Measurements from ENCODE around the gene CTLA4. TPM values are rescaled to one million over a fixed set of nuclear protein-coding genes. Genes with fewer than 3 reads are reported as not detected.

Gene CTLA4
- total and polyA plus RNA-seq, 2 of the 4 experiments (the other 2 are of a cell fraction) = not detected

GRCh38 chr2:203893840-203894239 is 26.3 kb downstream of the CTLA4 start:
- no TSS peak for BruUV-seq (replicated peaks)
- DNase-seq (no peak), ATAC-seq (ENCODE audit: low read depth) (no peak)
- dilution Hi-C loops (cut with HindIII; ENCODE audit: low sequenced_read_pairs, unreplicated experiment) (no loop called here), intact Hi-C loops (cut with micrococcal nuclease) (no loop called here), in situ Hi-C loops (cut with MboI; ENCODE audit: low sequenced_read_pairs) (no loop called here)
- CTCF ChIA-PET = interaction anchor here (1.0 kb wide), 1 partner anchor 17 kb away, joined by 5 read pairs; no protein-coding TSS in a partner anchor
- Histone ChIP-seq H3K56ac (ENCODE audit: extremely low read depth, insufficient read depth, low read length) (no peak overlapping the region), H2AK5ac (ENCODE audit: low read depth, low read length) (no peak overlapping the region), H2AFZ (replicated peaks; ENCODE audit: low read length, poor library complexity) (no peak overlapping the region), H3K18ac (ENCODE audit: low read depth, low read length) (no peak overlapping the region), H4K5ac (ENCODE audit: low read depth, low read length) (no peak overlapping the region), H3K9me3 (ENCODE audit: control insufficient read depth, insufficient read depth, low read length) (no peaks in the 10 kb centered on the region), H3K9ac (ENCODE audit: low read depth, low read length) (no peak overlapping the region), H4K20me1 (ENCODE audit: insufficient read depth, low read length) (no peaks in the 10 kb centered on the region), H4K8ac (ENCODE audit: low read depth in 2 of 2, low read length in 2 of 2) (no peak overlapping the region), H3K27me3 (ENCODE audit: control insufficient read depth, insufficient read depth, low read length) (peaks cover 12% of the 10 kb centered on the region), H3K27ac (ENCODE audit: insufficient read depth, low read length) (no peak overlapping the region), H3K4me2 (ENCODE audit: low read depth, low read length) (no peak overlapping the region), H3K9me1 (ENCODE audit: insufficient read depth, low read length) (no peaks in the 10 kb centered on the region), H3K4me3 (ENCODE audit: insufficient read depth, low read depth, low read length) (no peak overlapping the region), H2BK15ac (ENCODE audit: low read depth, low read length) (no peak overlapping the region), H3K36me3 (ENCODE audit: control insufficient read depth, insufficient read depth, low read length) (no peaks in the 10 kb centered on the region), H4K91ac (ENCODE audit: insufficient read depth, low read depth, low read length) (no peak overlapping the region), H3K23ac (ENCODE audit: low read depth, low read length) (no peak overlapping the region), H3K4ac (ENCODE audit: low read depth, low read length) (no peak overlapping the region), H3K4me1 (ENCODE audit: control insufficient read depth, insufficient read depth, low read length) (no peaks in the 10 kb centered on the region), H2AK9ac (replicated peaks; ENCODE audit: low read depth, low read length, poor library complexity) (no peak overlapping the region), H3K79me1 (ENCODE audit: low read depth in 1 of 2, low read length in 2 of 2) (no peaks in the 10 kb centered on the region), H3K14ac (replicated peaks; ENCODE audit: low read depth, low read length) (no peak overlapping the region), H2BK20ac (ENCODE audit: low read depth, low read length) (no peak overlapping the region), H2BK5ac (ENCODE audit: low read depth, low read length, poor library complexity, severe bottlenecking) (no peak overlapping the region), H2BK120ac (ENCODE audit: low read depth, low read length) (no peak overlapping the region)
- POLR2A ChIA-PET (ENCODE audit: unreplicated experiment) = no interaction called here
- no peak for TF ChIP-seq USF2 (IDR thresholded peaks at IDR 0.05; ENCODE audit: low read depth, low read length)
- TF ChIP-seq CHD1 (IDR thresholded peaks at IDR 0.05; ENCODE audit: low read depth, low read length) = no peak
- TF ChIP-seq RCOR1 (IDR thresholded peaks at IDR 0.05; ENCODE audit: insufficient replicate concordance, low read length) = no peak
- no peak for TF ChIP-seq ELK1 (IDR thresholded peaks at IDR 0.05; ENCODE audit: borderline replicate concordance, low read depth, low read length)
- TF ChIP-seq CEBPB (IDR thresholded peaks at IDR 0.05; ENCODE audit: low read depth, low read length) = no peak
- no peak for TF ChIP-seq MXI1 (IDR thresholded peaks at IDR 0.05; ENCODE audit: borderline replicate concordance, low read depth, low read length)
- no peak for TF ChIP-seq RAD21 (IDR thresholded peaks at IDR 0.05; ENCODE audit: low read length)
- no peak for TF ChIP-seq NFE2L2 (IDR thresholded peaks at IDR 0.05; ENCODE audit: low read depth, low read length)
- TF ChIP-seq FOS (IDR thresholded peaks at IDR 0.05; ENCODE audit: low read depth, low read length) = no peak
- TF ChIP-seq RFX5 (IDR thresholded peaks at IDR 0.05; ENCODE audit: low read depth, low read length) = no peak
- TF ChIP-seq MAZ (IDR thresholded peaks at IDR 0.05; ENCODE audit: borderline replicate concordance, low read depth, low read length) = no peak
- TF ChIP-seq MAFK (IDR thresholded peaks at IDR 0.05; ENCODE audit: low read depth, low read length) = no peak
- no peak for TF ChIP-seq POLR2A (IDR thresholded peaks at IDR 0.05; ENCODE audit: low read depth, low read length)
- TF ChIP-seq, protein P1, sequence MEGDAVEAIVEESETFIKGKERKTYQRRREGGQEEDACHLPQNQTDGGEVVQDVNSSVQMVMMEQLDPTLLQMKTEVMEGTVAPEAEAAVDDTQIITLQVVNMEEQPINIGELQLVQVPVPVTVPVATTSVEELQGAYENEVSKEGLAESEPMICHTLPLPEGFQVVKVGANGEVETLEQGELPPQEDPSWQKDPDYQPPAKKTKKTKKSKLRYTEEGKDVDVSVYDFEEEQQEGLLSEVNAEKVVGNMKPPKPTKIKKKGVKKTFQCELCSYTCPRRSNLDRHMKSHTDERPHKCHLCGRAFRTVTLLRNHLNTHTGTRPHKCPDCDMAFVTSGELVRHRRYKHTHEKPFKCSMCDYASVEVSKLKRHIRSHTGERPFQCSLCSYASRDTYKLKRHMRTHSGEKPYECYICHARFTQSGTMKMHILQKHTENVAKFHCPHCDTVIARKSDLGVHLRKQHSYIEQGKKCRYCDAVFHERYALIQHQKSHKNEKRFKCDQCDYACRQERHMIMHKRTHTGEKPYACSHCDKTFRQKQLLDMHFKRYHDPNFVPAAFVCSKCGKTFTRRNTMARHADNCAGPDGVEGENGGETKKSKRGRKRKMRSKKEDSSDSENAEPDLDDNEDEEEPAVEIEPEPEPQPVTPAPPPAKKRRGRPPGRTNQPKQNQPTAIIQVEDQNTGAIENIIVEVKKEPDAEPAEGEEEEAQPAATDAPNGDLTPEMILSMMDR (conservative IDR thresholded peaks at IDR 0.05; ENCODE audit: low read depth, low read length) = no peak
- no peak for TF ChIP-seq SMC3 (IDR thresholded peaks at IDR 0.05; ENCODE audit: low read depth, low read length)
- no CpG with 5 or more reads among the region's 7 CpGs for WGBS, 2 experiments (ENCODE audit: extremely low coverage in 2 of 2, insufficient read length in 1 of 2)
